Left ventricle myocardium inferior (tissue), 1 donor: Measurements from ENCODE around the gene SMARCAL1. TPM values are rescaled to one million over a fixed set of nuclear protein-coding genes. Genes with fewer than 3 reads are reported as not detected.

ENCODE experiments used
- DNase-seq: peaks from one replicate; pipeline ENCODE4 v3.0.0-alpha.2; 2020
- H3K27ac ChIP-seq: fragments of 200-600 bp; replicated peaks from 2 replicates; pipeline ENCODE4 v1.8.0; 2021
- H3K27me3 ChIP-seq: fragments of 200-600 bp; 2 replicates; pipeline ENCODE4 v1.8.0; 2021; ENCODE audit warnings: low read depth
- H3K36me3 ChIP-seq: fragments of 200-600 bp; 2 replicates; pipeline ENCODE4 v1.8.0; 2021
- H3K4me1 ChIP-seq: fragments of 200-600 bp; 2 replicates; pipeline ENCODE4 v1.8.0; 2021
- H3K4me3 ChIP-seq: fragments of 200-600 bp; 2 replicates; pipeline ENCODE4 v1.8.0; 2021; ENCODE audit warnings: mild to moderate bottlenecking, moderate library complexity
- H3K9me3 ChIP-seq: fragments of 200-600 bp; replicated peaks from 2 replicates; pipeline ENCODE4 v1.8.0; 2021
- CTCF ChIP-seq: fragments of 200-600 bp; IDR thresholded peaks from 2 replicates; pipeline ENCODE4 v1.8.0; 2021; ENCODE audit warnings: antibody characterized with exemption, mild to moderate bottlenecking, borderline replicate concordance
- intact Hi-C: fragments of 100-400 bp; cut with micrococcal nuclease; formaldehyde crosslinking; loops from one replicate; pipeline ENCODE4 v1.11.0; 2022
- total RNA-seq: library from RNA; stranded (reverse); fragmentation: NEBNext Ultra II Directional; extraction: Animal tissue kit (Norgen Biotek cat#: 25700); gene quantifications from one replicate; pipeline ENCODE4 v1.2.1, GENCODE V29; 2021
- donor health status: DM: no; HTN: yes; CAD: no; lungs with severe emphysema.

The SMARCAL1 gene
- total RNA-seq, 1 donor from 2014 or later, result 7.5 TPM

DNA sequence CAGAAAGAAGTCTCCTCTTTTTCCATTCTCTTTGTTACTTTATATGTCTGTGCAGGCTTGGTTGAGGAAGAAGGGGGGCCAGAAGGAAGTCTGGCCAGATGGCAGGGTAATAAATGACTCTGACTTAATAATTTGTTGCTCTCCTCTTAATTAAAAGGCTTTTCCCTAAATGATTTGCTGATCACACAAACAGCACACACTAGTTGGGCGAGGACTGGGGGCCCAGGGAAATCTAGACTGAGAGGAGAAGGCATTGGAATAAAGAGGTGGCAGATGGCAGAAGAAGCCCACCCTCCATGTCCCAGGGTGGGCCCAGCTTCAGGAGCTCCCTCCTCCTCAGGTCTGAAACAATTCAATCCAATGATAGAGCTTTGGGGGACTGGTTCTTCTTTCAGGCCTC, 12.7 kb upstream of the SMARCAL1 start:
- no peaks in the 10 kb centered on the region for H3K9me3 ChIP-seq
- no peak overlapping the region for H3K4me3 ChIP-seq
- DNase-seq, result no peak
- no peaks in the 10 kb centered on the region for H3K36me3 ChIP-seq
- H3K27me3 ChIP-seq, result no peaks in the 10 kb centered on the region
- H3K4me1 ChIP-seq, result no peaks in the 10 kb centered on the region
- H3K27ac ChIP-seq, result no peak overlapping the region
- intact Hi-C loops, result no loop called here
- TF ChIP-seq CTCF, result no peak

DNA sequence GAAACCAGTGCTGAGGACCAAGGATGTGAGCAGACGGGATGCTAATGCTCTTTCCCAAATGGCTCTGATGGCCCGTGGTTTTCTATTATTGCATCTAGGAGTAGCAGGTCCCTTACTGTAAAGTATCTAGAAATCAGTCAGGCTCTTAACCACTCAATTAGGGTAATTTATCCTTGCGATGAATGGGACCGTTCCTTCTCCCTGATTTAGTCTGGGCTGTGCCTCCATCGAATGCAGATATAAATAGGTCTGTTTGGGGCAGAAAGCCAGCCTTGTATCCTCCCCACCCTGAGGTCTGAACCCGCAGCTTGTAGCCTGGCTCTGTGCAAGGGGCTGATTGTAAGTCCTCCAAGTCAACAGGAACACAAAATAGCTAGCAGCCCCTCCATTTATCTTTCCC, 9.5 kb upstream of the SMARCAL1 start:
- intact Hi-C loops, result no loop called here
- Histone ChIP-seq H3K9me3 (no peaks in the 10 kb centered on the region), H3K4me3 (no peak overlapping the region), H3K36me3 (no peaks in the 10 kb centered on the region), H3K27ac (no peak overlapping the region), H3K4me1 (no peaks in the 10 kb centered on the region), H3K27me3 (peaks cover 10% of the 10 kb centered on the region)
- no peak for DNase-seq
- no peak for TF ChIP-seq CTCF

GRCh38 chr2:216404010-216404618, 8.2 kb upstream of the SMARCAL1 start:
- intact Hi-C loops, result no loop called here
- peak; percentile 90 for TF ChIP-seq CTCF

DNA sequence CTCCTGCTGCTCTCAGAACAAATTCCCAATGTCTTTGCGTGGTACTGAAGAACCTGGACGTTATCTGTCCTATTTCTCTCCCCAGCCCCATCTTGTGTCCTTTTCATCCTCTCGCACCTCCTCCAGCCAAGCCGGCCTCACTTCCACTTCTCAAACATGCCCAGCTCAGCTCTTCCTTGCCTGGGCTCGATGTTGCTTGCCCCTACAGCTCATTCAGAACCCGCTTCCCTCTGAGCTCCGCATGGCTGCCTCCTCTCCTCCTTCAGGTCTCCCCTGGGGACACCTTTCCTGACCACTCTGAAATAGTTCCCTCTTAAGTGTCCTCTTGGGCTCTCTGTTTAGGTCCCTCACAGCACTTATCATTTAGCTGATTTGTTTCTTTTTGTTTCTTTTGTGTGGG, 6.7 kb upstream of the SMARCAL1 start:
- Histone ChIP-seq H3K4me3 (no peak overlapping the region), H3K36me3 (no peaks in the 10 kb centered on the region), H3K27me3 (peaks cover 19% of the 10 kb centered on the region), H3K27ac (no peak overlapping the region), H3K9me3 (no peaks in the 10 kb centered on the region), H3K4me1 (no peaks in the 10 kb centered on the region)
- intact Hi-C loops, result no loop called here
- no peak for TF ChIP-seq CTCF
- DNase-seq, result no peak

More at GRCh38 chr2:216404010-216404618, 8.2 kb upstream of the SMARCAL1 start:
- no peaks in the 10 kb centered on the region for H3K4me1 ChIP-seq
- no peak for DNase-seq
- H3K27me3 ChIP-seq, result peaks cover 19% of the 10 kb centered on the region
- H3K27ac ChIP-seq, result no peak overlapping the region
- no peaks in the 10 kb centered on the region for H3K36me3 ChIP-seq
- no peak overlapping the region for H3K4me3 ChIP-seq
- H3K9me3 ChIP-seq, result no peaks in the 10 kb centered on the region

GRCh38 chr2:216406826-216407225, 5.5 kb upstream of the SMARCAL1 start:
- H3K36me3 ChIP-seq, result no peaks in the 10 kb centered on the region
- no peak overlapping the region for H3K4me3 ChIP-seq
- DNase-seq, result no peak
- H3K27me3 ChIP-seq, result peaks cover 19% of the 10 kb centered on the region
- H3K4me1 ChIP-seq, result no peaks in the 10 kb centered on the region
- H3K27ac ChIP-seq, result no peak overlapping the region
- intact Hi-C loops, result no loop called here
- H3K9me3 ChIP-seq, result no peaks in the 10 kb centered on the region
- TF ChIP-seq CTCF, result no peak
